Small intestine (tissue), 7 donors: Measurements from ENCODE around the gene CD74. TPM values are rescaled to one million over a fixed set of nuclear protein-coding genes. Genes with fewer than 3 reads are reported as not detected.

Source experiments
- DNase-seq, 2 donors: peaks; one replicate each; pipeline versions ENCODE4 v3.0.0 to v3.0.0-alpha.2; 2013
- FAIRE-seq: peaks from 2 replicates; lab custom pipeline; 2012; peaks lifted over from hg19 to GRCh38; lab: Jason Lieb, UNC
- H3K27ac ChIP-seq, 3 donors: one replicate each; pipeline ENCODE4 v1.5.1; 2013; ENCODE audit warnings: low read length in 2 of 3, mild to moderate bottlenecking in 2 of 3, control low read depth in 1 of 3, inconsistent platforms in 1 of 3, low read depth in 1 of 3, moderate library complexity in 1 of 3
- H3K27me3 ChIP-seq, 3 donors: one replicate each; pipeline ENCODE4 v1.6.1; 2013; ENCODE audit warnings: low read length in 3 of 3, inconsistent platforms in 1 of 3; ENCODE audit not compliant: control insufficient read depth in 3 of 3, insufficient read depth in 3 of 3
- H3K36me3 ChIP-seq, 3 donors: one replicate each; pipeline ENCODE4 v1.6.1; 2013; ENCODE audit warnings: low read length in 3 of 3, inconsistent platforms in 1 of 3, low read depth in 1 of 3, mild to moderate bottlenecking in 1 of 3, moderate library complexity in 1 of 3; ENCODE audit not compliant: control insufficient read depth in 3 of 3, insufficient read depth in 2 of 3
- H3K4me1 ChIP-seq, 3 donors: one replicate each; pipeline ENCODE4 v1.6.1; 2013; ENCODE audit warnings: low read length in 2 of 3, inconsistent platforms in 1 of 3, low read depth in 1 of 3, mild to moderate bottlenecking in 1 of 3, moderate library complexity in 1 of 3; ENCODE audit not compliant: control insufficient read depth in 3 of 3, insufficient read depth in 2 of 3
- H3K4me3 ChIP-seq, 3 donors: one replicate each; pipeline ENCODE4 v1.5.1; 2013; ENCODE audit warnings: low read length in 3 of 3, control low read depth in 1 of 3, inconsistent platforms in 1 of 3, low read depth in 1 of 3, mild to moderate bottlenecking in 1 of 3, moderate library complexity in 1 of 3
- H3K9me3 ChIP-seq, 2 donors: one replicate each; pipeline ENCODE4 v1.6.1; 2013; ENCODE audit warnings: low read depth in 1 of 2, low read length in 1 of 2; ENCODE audit not compliant: control insufficient read depth in 2 of 2, insufficient read depth in 1 of 2
- WGBS, 3 donors: extraction: QIAGEN DNeasy Blood & Tissue Kit; methylation state at CpG; one replicate each; pipeline ENCODE4 v1.1.7; 2013; 5-methylcytosine and 5-hydroxymethylcytosine counted together
- polyA plus RNA-seq, 4 donors: library from polyadenylated mRNA; stranded (reverse) in 3 of 4; unstranded in 1 of 4; fragments of 200-250 nt in 3 of 4; fragments of 120-200 nt in 1 of 4; gene quantifications; one replicate each; pipeline versions ENCODE4 v1.2.1 to v1.2.3, GENCODE V29; 2013
- donor health status: healthy with polysubstance abuse.
- donor health status: control.
- donor health status: control.
- donor health status: Bipolar disorder and iron deficiency.
- donor health status: healthy.

The CD74 gene
- polyA plus RNA-seq, 4 donors = 288 to 939 (median 754) TPM

DNA sequence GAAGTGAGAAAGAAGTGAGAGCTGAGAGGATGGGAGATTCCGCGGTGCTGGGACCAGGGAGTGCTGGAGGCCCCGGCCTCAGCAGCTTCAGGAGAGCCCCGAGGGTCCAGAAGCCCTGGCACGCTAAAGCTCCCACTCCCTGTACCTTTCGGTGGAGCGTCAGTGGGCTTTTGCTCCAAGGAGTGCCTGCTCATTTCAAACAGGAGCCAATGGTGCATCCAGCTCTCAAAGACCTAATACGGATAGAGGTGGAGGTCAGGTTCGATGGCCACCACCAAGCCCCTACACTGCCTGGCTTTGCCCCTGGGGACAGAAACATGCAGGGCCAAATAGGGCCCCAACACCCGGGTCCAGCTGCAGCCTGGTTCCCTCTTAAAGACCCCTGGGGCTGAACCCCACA, 8.2 kb downstream of the CD74 start:
- H3K27me3 ChIP-seq = no peaks in the 10 kb centered on the region
- H3K36me3 ChIP-seq = peaks cover 3 to 77% (median 33%) of the 10 kb centered on the region in 3 donors
- FAIRE-seq (no peak), DNase-seq (no peak)
- no peaks in the 10 kb centered on the region for H3K9me3 ChIP-seq
- no peaks in the 10 kb centered on the region for H3K4me1 ChIP-seq
- WGBS, 3 donors = 91 to 93% (median 93%) methylated on average over 10 of the region's 10 CpGs
- H3K4me3 ChIP-seq = no peak overlapping the region
- H3K27ac ChIP-seq = no peak overlapping the region

GRCh38 chr5:150404121-150404520, 8.6 kb downstream of the CD74 start:
- H3K27me3 ChIP-seq = no peaks in the 10 kb centered on the region
- no peak for DNase-seq
- H3K27ac ChIP-seq = no peak overlapping the region
- WGBS, 3 donors = 81 to 84% (median 82%) methylated on average over 5 of the region's 5 CpGs
- H3K9me3 ChIP-seq = no peaks in the 10 kb centered on the region
- H3K36me3 ChIP-seq = peaks cover 3 to 81% (median 35%) of the 10 kb centered on the region in 3 donors
- H3K4me1 ChIP-seq = no peaks in the 10 kb centered on the region
- no peak for FAIRE-seq
- no peak overlapping the region for H3K4me3 ChIP-seq

DNA sequence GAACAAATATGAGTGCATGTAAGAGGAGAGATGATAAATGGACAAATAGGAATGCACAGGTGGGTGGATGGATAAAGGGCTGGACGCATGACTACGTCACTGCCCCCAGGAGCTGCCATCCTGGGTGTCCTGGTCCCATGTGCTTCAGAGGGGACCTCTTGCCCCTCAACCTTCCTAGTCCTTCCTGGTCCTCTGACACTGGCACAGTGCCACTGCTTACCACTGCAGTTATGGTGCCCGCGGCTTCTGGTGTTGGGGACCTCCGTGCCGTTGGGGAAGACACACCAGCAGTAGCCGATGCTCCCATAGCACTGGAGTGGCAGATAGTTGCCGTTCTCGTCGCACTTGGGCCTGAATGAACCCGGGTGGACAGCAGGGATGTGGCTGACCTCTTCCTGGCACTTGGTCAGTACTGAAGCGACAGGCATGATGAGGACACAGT, 9.8 kb downstream of the CD74 start:
- Histone ChIP-seq H3K4me1 (no peaks in the 10 kb centered on the region), H3K36me3 (peaks cover 3 to 86% (median 37%) of the 10 kb centered on the region in 3 donors), H3K4me3 (no peak overlapping the region), H3K27ac (no peak overlapping the region), H3K27me3 (no peaks in the 10 kb centered on the region), H3K9me3 (no peaks in the 10 kb centered on the region)
- 92 to 96% (median 92%) methylated on average over 12 of the region's 12 CpGs for WGBS, 3 donors
- FAIRE-seq = no peak
- no peak for DNase-seq

GRCh38 chr5:150402229-150402773, 10.4 kb downstream of the CD74 start:
- H3K9me3 ChIP-seq = no peaks in the 10 kb centered on the region
- peaks cover 3 to 92% (median 37%) of the 10 kb centered on the region in 3 donors for H3K36me3 ChIP-seq
- DNase-seq = no peak
- no peaks in the 10 kb centered on the region for H3K4me1 ChIP-seq
- FAIRE-seq = no peak
- 76 to 80% (median 77%) methylated on average over 4 of the region's 4 CpGs for WGBS, 3 donors
- no peak overlapping the region for H3K4me3 ChIP-seq
- no peak overlapping the region for H3K27ac ChIP-seq
- no peaks in the 10 kb centered on the region for H3K27me3 ChIP-seq

- FAIRE-seq = no peak
- Histone ChIP-seq H3K27ac (no peak overlapping the region), H3K36me3 (peaks cover 3 to 94% (median 38%) of the 10 kb centered on the region in 3 donors)
Measured at GRCh38 chr5:150401376-150402228, 11.1 kb downstream of the CD74 start.

DNA sequence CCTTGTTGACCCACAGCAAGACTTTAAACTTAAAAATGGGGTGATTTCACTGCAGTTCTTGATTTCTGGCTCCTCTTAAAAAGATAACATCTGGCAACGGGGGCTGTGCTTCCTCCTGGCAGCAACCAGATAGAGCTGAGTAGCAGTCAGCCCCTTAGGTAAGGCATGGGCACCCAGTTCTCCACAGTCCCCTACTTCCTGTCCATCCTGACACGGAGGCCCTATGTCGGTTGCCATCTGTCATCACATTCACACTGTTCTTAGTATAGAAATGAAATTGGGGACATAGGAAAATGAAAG, 11.7 kb downstream of the CD74 start:
- Histone ChIP-seq H3K4me1 (no peaks in the 10 kb centered on the region), H3K36me3 (peaks cover 5 to 94% (median 40%) of the 10 kb centered on the region in 3 donors), H3K4me3 (no peak overlapping the region), H3K27me3 (no peaks in the 10 kb centered on the region), H3K9me3 (no peaks in the 10 kb centered on the region), H3K27ac (no peak overlapping the region)
- FAIRE-seq = no peak
- WGBS, 3 donors = 51 to 72% (median 65%) methylated on average over 3 of the region's 3 CpGs
- no peak for DNase-seq

More at GRCh38 chr5:150401376-150402228, 11.1 kb downstream of the CD74 start:
- Histone ChIP-seq H3K4me1 (no peaks in the 10 kb centered on the region), H3K27me3 (no peaks in the 10 kb centered on the region), H3K9me3 (no peaks in the 10 kb centered on the region), H3K4me3 (no peak overlapping the region)
- DNase-seq = no peak
- WGBS, 3 donors = 73 to 80% (median 76%) methylated on average over 11 of the region's 11 CpGs

GRCh38 chr5:150400316-150401075, 12.2 kb downstream of the CD74 start:
- WGBS, 3 donors = 84 to 90% (median 87%) methylated on average over 12 of the region's 12 CpGs
- Histone ChIP-seq H3K4me3 (no peak overlapping the region), H3K36me3 (peaks cover 7 to 95% (median 40%) of the 10 kb centered on the region in 3 donors), H3K27me3 (no peaks in the 10 kb centered on the region), H3K4me1 (no peaks in the 10 kb centered on the region), H3K27ac (no peak overlapping the region), H3K9me3 (no peaks in the 10 kb centered on the region)
- no peak for FAIRE-seq
- DNase-seq = no peak

DNA sequence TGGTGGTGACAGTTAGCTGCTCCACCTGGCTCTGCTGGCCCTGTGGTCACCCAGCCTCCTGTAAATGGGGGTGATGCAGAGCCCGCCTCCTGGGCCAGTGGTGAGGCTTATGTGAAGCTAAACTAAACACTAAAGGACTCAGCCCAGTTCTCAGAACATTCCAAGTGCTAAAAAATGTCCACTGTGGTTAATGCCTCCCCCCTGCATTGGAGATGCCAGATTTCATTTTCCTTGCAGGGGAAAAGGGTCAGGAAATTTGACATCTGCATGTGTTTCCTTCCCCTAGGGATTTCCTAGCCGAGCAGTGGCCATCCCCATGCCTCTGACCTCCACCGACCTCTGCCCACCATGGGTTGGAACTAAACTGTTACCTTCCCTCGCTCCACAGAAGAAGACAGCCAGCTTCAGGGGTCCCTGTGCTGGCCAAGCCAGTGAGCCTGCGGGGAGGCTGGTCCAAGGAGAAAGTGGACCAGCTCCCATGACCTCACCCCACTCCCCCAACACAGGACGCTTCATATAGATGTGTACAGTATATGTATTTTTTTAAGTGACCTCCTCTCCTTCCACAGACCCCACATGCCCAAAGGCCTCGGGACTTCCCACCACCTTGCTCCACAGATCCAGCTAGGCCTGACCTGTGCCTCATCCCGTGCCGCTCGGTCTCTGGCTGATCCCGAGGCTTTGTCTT, 13.0 kb downstream of the CD74 start:
- 85 to 88% (median 86%) methylated on average over 11 of the region's 11 CpGs for WGBS, 3 donors
- DNase-seq = no peak
- Histone ChIP-seq H3K27me3 (no peaks in the 10 kb centered on the region), H3K36me3 (peaks cover 9 to 95% (median 37%) of the 10 kb centered on the region in 3 donors), H3K27ac (no peak overlapping the region), H3K4me3 (no peak overlapping the region), H3K9me3 (no peaks in the 10 kb centered on the region), H3K4me1 (no peaks in the 10 kb centered on the region)
- FAIRE-seq = no peak
